Measurements from ENCODE around the gene HTRA1. TPM values are rescaled to one million over a fixed set of nuclear protein-coding genes. Genes with fewer than 3 reads are reported as not detected.

The HTRA1 gene
- total RNA-seq, 1 experiment from 2014 or later: 0.39 TPM

GRCh38 chr10:122557516-122557915 lies 96.2 kb downstream of the HTRA1 start:
- H3K79me2 ChIP-seq (ENCODE audit: insufficient read depth, low read length): no peaks in the 10 kb centered on the region
- TF ChIP-seq CEBPB (IDR thresholded peaks at IDR 0.05; ENCODE audit: low read depth) (no peak), SIN3A (IDR thresholded peaks at IDR 0.05; ENCODE audit: low read depth) (no peak), RAD21 (IDR thresholded peaks at IDR 0.05; ENCODE audit: low read depth) (no peak)
- TF ChIP-seq, protein P1, sequence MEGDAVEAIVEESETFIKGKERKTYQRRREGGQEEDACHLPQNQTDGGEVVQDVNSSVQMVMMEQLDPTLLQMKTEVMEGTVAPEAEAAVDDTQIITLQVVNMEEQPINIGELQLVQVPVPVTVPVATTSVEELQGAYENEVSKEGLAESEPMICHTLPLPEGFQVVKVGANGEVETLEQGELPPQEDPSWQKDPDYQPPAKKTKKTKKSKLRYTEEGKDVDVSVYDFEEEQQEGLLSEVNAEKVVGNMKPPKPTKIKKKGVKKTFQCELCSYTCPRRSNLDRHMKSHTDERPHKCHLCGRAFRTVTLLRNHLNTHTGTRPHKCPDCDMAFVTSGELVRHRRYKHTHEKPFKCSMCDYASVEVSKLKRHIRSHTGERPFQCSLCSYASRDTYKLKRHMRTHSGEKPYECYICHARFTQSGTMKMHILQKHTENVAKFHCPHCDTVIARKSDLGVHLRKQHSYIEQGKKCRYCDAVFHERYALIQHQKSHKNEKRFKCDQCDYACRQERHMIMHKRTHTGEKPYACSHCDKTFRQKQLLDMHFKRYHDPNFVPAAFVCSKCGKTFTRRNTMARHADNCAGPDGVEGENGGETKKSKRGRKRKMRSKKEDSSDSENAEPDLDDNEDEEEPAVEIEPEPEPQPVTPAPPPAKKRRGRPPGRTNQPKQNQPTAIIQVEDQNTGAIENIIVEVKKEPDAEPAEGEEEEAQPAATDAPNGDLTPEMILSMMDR (IDR thresholded peaks at IDR 0.05 in 2 of 3, conservative IDR thresholded peaks at IDR 0.05 in 1 of 3; ENCODE audit: borderline replicate concordance in 1 of 3, insufficient read depth in 1 of 3, low read depth in 2 of 3, low read length in 2 of 3): peak; percentile 4 to 46 (median 28); a peak in 2 of 6 replicates
- no TSS peak for BruUV-seq (replicated peaks)
- no peaks in the 10 kb centered on the region for H3K36me3 ChIP-seq (ENCODE audit: control insufficient read depth in 1 of 2, insufficient read depth in 2 of 2, low read length in 2 of 2)
- no peak overlapping the region for H3K9ac ChIP-seq (ENCODE audit: low read length)
- intact Hi-C loops (cut with micrococcal nuclease): no loop called here
- H3K9me3 ChIP-seq (ENCODE audit: control insufficient read depth in 1 of 2, insufficient read depth in 1 of 2, low read depth in 1 of 2, low read length in 2 of 2): no peaks in the 10 kb centered on the region
- H3K27ac ChIP-seq (ENCODE audit: low read depth, low read length): no peak overlapping the region
- POLR2A ChIA-PET: no interaction called here
- peak overlapping the region; percentile 55 for H3K4me2 ChIP-seq (ENCODE audit: low read length)
- peaks cover 0 to 8% of the 10 kb centered on the region in 2 experiments; a peak in 1 of 4 replicates for H3K4me1 ChIP-seq (ENCODE audit: control insufficient read depth in 1 of 2, insufficient read depth in 2 of 2, low read length in 2 of 2)
- RAD21 ChIA-PET (ENCODE audit: low non-redundant PET in 1 of 2, low total read pairs in 2 of 2, uncharacterized antibody in 2 of 2, unreplicated experiment in 2 of 2): no interaction called here
- H3K4me3 ChIP-seq (replicated peaks in 1 of 2; ENCODE audit: low read depth in 1 of 2, low read length in 2 of 2): no peak overlapping the region
- CTCF ChIA-PET: interaction anchor here (1.0 to 1.8 kb wide), 3 partner anchors 8 to 278 kb away, joined by 3 to 14 read pairs (median 3); no protein-coding TSS in a partner anchor
- ATAC-seq (peak; percentile 96), DNase-seq (ENCODE audit: low read depth, low spot score) (peak; percentile 31)
- H3K9me2 ChIP-seq (ENCODE audit: insufficient read depth): no peaks in the 10 kb centered on the region
- H2AFZ ChIP-seq (ENCODE audit: low read depth, low read length, poor library complexity, severe bottlenecking): peak overlapping the region; percentile 2
- H4K20me1 ChIP-seq (ENCODE audit: insufficient read depth): no peaks in the 10 kb centered on the region
- H3K27me3 ChIP-seq (ENCODE audit: insufficient read depth, low read length): peaks cover 33% of the 10 kb centered on the region

DNA sequence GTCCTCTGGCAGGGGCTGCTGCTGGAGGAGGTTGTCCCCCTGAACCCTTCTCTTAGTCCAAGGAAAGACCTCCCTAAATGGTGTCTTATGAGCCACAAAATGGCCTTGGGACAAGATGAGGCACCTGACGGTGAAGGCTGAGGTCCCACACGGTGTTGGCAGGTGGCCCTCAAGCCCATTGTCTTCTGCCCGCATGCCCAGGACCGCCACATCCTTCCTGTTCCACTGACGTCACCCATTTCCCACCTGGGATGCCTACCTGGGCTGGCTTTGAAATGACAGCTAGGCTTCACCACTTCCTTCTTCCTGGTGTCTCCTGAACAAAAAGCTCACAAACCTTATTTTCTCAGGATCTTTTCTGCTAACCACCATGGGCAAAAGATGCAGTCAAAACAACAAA lies 97.1 kb downstream of the HTRA1 start:
- Histone ChIP-seq H3K9ac (ENCODE audit: low read length) (no peak overlapping the region), H3K79me2 (ENCODE audit: insufficient read depth, low read length) (no peaks in the 10 kb centered on the region), H3K4me2 (ENCODE audit: low read length) (no peak overlapping the region), H3K27ac (ENCODE audit: low read depth, low read length) (no peak overlapping the region), H3K27me3 (ENCODE audit: insufficient read depth, low read length) (peaks cover 41% of the 10 kb centered on the region), H3K9me3 (ENCODE audit: control insufficient read depth in 1 of 2, insufficient read depth in 1 of 2, low read depth in 1 of 2, low read length in 2 of 2) (no peaks in the 10 kb centered on the region), H3K4me3 (replicated peaks in 1 of 2; ENCODE audit: low read depth in 1 of 2, low read length in 2 of 2) (no peak overlapping the region), H4K20me1 (ENCODE audit: insufficient read depth) (no peaks in the 10 kb centered on the region), H2AFZ (ENCODE audit: low read depth, low read length, poor library complexity, severe bottlenecking) (no peak overlapping the region), H3K36me3 (ENCODE audit: control insufficient read depth in 1 of 2, insufficient read depth in 2 of 2, low read length in 2 of 2) (no peaks in the 10 kb centered on the region), H3K4me1 (ENCODE audit: control insufficient read depth in 1 of 2, insufficient read depth in 2 of 2, low read length in 2 of 2) (peaks cover 0 to 8% of the 10 kb centered on the region in 2 experiments; a peak in 1 of 4 replicates), H3K9me2 (ENCODE audit: insufficient read depth) (no peaks in the 10 kb centered on the region)
- TF ChIP-seq ATF3 (IDR thresholded peaks at IDR 0.05) (no peak), MAX (IDR thresholded peaks at IDR 0.05) (no peak), POLR2A (IDR thresholded peaks at IDR 0.05; ENCODE audit: borderline replicate concordance, extremely low read depth, insufficient read depth, insufficient read length) (no peak), CBX3 (IDR thresholded peaks at IDR 0.05; ENCODE audit: low read depth) (no peak), ELF1 (IDR thresholded peaks at IDR 0.05; ENCODE audit: borderline replicate concordance, low read depth) (no peak), ZNF274 (IDR thresholded peaks at IDR 0.05; ENCODE audit: low read depth, low read length) (no peak), EZH2 (IDR thresholded peaks at IDR 0.05) (no peak), SRF (IDR thresholded peaks at IDR 0.05; ENCODE audit: low read depth) (no peak)
- BruUV-seq (replicated peaks): no TSS peak
- intact Hi-C loops (cut with micrococcal nuclease): no loop called here
- ATAC-seq (no peak), DNase-seq (ENCODE audit: low read depth, low spot score) (no peak)
- RAD21 ChIA-PET (ENCODE audit: low non-redundant PET in 1 of 2, low total read pairs in 2 of 2, uncharacterized antibody in 2 of 2, unreplicated experiment in 2 of 2): no interaction called here
- CTCF ChIA-PET: no interaction called here
- POLR2A ChIA-PET: no interaction called here
